Activated CD4-positive, alpha-beta T cell treated with anti-CD3 and anti-CD28 coated beads for 1 hour (primary cell): Measurements from ENCODE around the gene ZBTB7C.
"Not testable (repeated sequence)": the region's sequence is repeated elsewhere in the genome, so short reads cannot be mapped to it uniquely, and the experiment has no call there.

Experiments
- DNase-seq: peaks from one replicate; pipeline ENCODE4 v3.0.0-alpha.2; 2020

The ZBTB7C gene

GRCh38 chr18:48293954-48294898 is 115.0 kb downstream of the ZBTB7C start:
- DNase-seq = no peak

- DNase-seq = no peak
Observed at GRCh38 chr18:48292782-48293424, 116.3 kb downstream of the ZBTB7C start.

GRCh38 chr18:48292229-48292628 is 117.0 kb downstream of the ZBTB7C start:
- DNase-seq = no peak

GRCh38 chr18:48290162-48290926 is 118.8 kb downstream of the ZBTB7C start:
- no peak for DNase-seq

- no peak for DNase-seq
Observed at GRCh38 chr18:48284743-48285142, 124.4 kb downstream of the ZBTB7C start.

GRCh38 chr18:48284011-48284410 is 125.2 kb downstream of the ZBTB7C start:
- not testable (repeated sequence) for DNase-seq

GRCh38 chr18:48281460-48281859 is 127.7 kb downstream of the ZBTB7C start:
- DNase-seq = not testable (repeated sequence)

GRCh38 chr18:48279312-48279711 is 129.9 kb downstream of the ZBTB7C start:
- no peak for DNase-seq

GRCh38 chr18:48278081-48278480 is 131.1 kb downstream of the ZBTB7C start:
- no peak for DNase-seq

GRCh38 chr18:48274301-48274700 is 134.9 kb downstream of the ZBTB7C start:
- no peak for DNase-seq

GRCh38 chr18:48270929-48271328 is 138.3 kb downstream of the ZBTB7C start:
- DNase-seq = no peak

- DNase-seq = no peak
Observed at GRCh38 chr18:48265328-48265727, 143.9 kb downstream of the ZBTB7C start.

- DNase-seq = no peak
Observed at GRCh38 chr18:48263914-48264902, 145.0 kb downstream of the ZBTB7C start.

GRCh38 chr18:48263192-48263853 is 145.9 kb downstream of the ZBTB7C start:
- DNase-seq = no peak

GRCh38 chr18:48260237-48260636 is 148.9 kb downstream of the ZBTB7C start:
- DNase-seq = no peak

GRCh38 chr18:48256848-48257247 is 152.3 kb downstream of the ZBTB7C start:
- DNase-seq = no peak

- no peak for DNase-seq
Observed at GRCh38 chr18:48254077-48254602, 155.0 kb downstream of the ZBTB7C start.

GRCh38 chr18:48252525-48252924 is 156.7 kb downstream of the ZBTB7C start:
- DNase-seq = no peak

- no peak for DNase-seq
Observed at GRCh38 chr18:48250918-48251317, 158.3 kb downstream of the ZBTB7C start.

GRCh38 chr18:48250362-48250907 is 158.7 kb downstream of the ZBTB7C start:
- no peak for DNase-seq

GRCh38 chr18:48249854-48250253 is 159.3 kb downstream of the ZBTB7C start:
- no peak for DNase-seq
